IMR-90 (cell line): ENCODE results near the gene GLO1. TPM values are rescaled to one million over a fixed set of nuclear protein-coding genes. Genes with fewer than 3 reads are reported as not detected.
A peak's percentile ranks its signal among the peaks of the same experiment; 100 is the strongest.

Source experiments
- RAD21 ChIP-seq: IDR thresholded peaks from 2 replicates; pipeline ENCODE4 v1.6.1; 2012; ENCODE audit warnings: low read length, improper control_type of control experiment
- RCOR1 ChIP-seq: IDR thresholded peaks from 2 replicates; pipeline ENCODE4 v1.6.1; 2012; ENCODE audit warnings: mild to moderate bottlenecking, low read length, improper control_type of control experiment; ENCODE audit not compliant: insufficient replicate concordance
- RFX5 ChIP-seq: IDR thresholded peaks from 2 replicates; pipeline ENCODE4 v1.8.0; 2012; ENCODE audit warnings: low read depth, mild to moderate bottlenecking, low read length, moderate library complexity
- polyA plus RNA-seq, 3 experiments: library from polyadenylated mRNA; depleted of rRNA; stranded (reverse); fragments of >200 nt; gene quantifications; 2 replicates each; pipeline ENCODE4 v1.2.3, GENCODE V29; 2012; ENCODE audit warnings: low replicate concordance in 1 of 3
- total RNA-seq: library from RNA; depleted of rRNA; stranded (reverse); fragments of >200 nt; gene quantifications from 2 replicates; pipeline ENCODE4 v1.2.3, GENCODE V29; 2012
- TF ChIP-seq, protein P1 (sequence below): fragments of 150-350 bp; IDR thresholded peaks from 2 replicates; pipeline ENCODE4 v1.6.1; 2017; ENCODE audit warnings: mild to moderate bottlenecking, antibody characterized with exemption, low read length, low read depth

Gene GLO1
- total and polyA plus RNA-seq, 2 of the 4 experiments (the other 2 are of a cell fraction): 65.1 to 111 TPM

DNA sequence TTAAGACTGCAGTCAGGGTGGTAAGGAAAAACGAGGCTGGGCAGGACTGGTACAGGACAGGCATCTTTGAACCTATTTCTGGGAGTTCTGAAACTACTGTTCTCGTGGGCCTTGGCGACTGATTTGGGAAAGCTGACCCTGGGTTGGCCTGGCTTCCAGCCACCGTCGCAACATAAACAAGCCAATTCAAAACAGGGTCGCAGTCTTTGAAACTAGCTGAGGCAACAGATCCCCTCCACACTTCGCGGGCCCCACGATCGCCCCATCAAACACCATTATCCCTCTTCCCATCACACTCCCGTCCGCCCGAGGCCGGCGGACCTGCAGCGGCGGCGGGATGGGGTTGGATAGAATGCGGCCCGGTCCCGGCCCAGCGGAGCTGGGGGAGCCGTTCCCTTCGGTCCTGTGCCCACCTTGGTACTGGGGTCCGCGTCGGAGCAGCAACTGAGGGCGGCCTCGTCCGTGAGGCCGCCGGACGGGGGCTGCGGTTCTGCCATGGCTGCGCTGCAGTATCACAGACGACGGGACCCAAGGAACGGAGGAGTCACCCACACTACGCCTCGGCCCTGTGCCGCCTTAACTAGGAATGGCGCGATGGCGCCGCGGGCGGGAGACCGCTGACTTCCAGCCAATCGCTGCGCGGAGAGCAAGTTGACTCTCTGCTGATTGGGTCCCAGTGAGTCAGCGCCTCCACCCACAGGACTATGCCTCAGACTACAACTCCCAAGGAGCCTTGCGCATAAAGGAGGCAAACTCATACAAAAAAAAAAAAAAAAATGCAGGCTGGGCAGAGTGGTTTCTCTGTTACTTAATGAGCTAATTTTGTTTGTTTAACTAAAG is at the start of gene GLO1 (continued):
- TF ChIP-seq RAD21: no peak
- TF ChIP-seq RFX5: peak; percentile 28; the same call in 1 of the 2 replicates
- TF ChIP-seq RCOR1: no peak
- TF ChIP-seq, protein P1, sequence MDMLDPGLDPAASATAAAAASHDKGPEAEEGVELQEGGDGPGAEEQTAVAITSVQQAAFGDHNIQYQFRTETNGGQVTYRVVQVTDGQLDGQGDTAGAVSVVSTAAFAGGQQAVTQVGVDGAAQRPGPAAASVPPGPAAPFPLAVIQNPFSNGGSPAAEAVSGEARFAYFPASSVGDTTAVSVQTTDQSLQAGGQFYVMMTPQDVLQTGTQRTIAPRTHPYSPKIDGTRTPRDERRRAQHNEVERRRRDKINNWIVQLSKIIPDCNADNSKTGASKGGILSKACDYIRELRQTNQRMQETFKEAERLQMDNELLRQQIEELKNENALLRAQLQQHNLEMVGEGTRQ: peak; percentile 49; the same call in 1 of the 2 replicates
